AG08396 (cell line): Measurements from ENCODE around the gene AUTS2.
"Not testable (repeated sequence)": the region's sequence is repeated elsewhere in the genome, so short reads cannot be mapped to it uniquely, and the experiment has no call there.

ENCODE experiments used
- DNase-seq: peaks from one replicate; pipeline ENCODE4 v3.0.0; 2012; ENCODE audit warnings: low spot score, mixed read lengths

AUTS2 gene

GRCh38 chr7:70349819-70350218, 751.5 kb downstream of the AUTS2 start:
- DNase-seq = no peak

GRCh38 chr7:70352088-70352487, 753.8 kb downstream of the AUTS2 start:
- no peak for DNase-seq

GRCh38 chr7:70352906-70353305, 754.6 kb downstream of the AUTS2 start:
- DNase-seq = no peak

GRCh38 chr7:70353330-70353945, 755.2 kb downstream of the AUTS2 start:
- DNase-seq = no peak

- DNase-seq = no peak
These were observed 755.7 kb downstream of the AUTS2 start for GRCh38 chr7:70353946-70354335.

GRCh38 chr7:70354409-70355169, 756.3 kb downstream of the AUTS2 start:
- peak; percentile 8 for DNase-seq

GRCh38 chr7:70355198-70356020, 757.1 kb downstream of the AUTS2 start:
- no peak for DNase-seq

GRCh38 chr7:70356085-70356786, 758.0 kb downstream of the AUTS2 start:
- no peak for DNase-seq

GRCh38 chr7:70356787-70357328, 758.6 kb downstream of the AUTS2 start:
- DNase-seq = no peak

- DNase-seq = no peak
These were observed 762.3 kb downstream of the AUTS2 start for GRCh38 chr7:70360557-70360956.

- DNase-seq = no peak
These were observed 763.5 kb downstream of the AUTS2 start for GRCh38 chr7:70361821-70362220.

- not testable (repeated sequence) for DNase-seq
These were observed 766.1 kb downstream of the AUTS2 start for GRCh38 chr7:70364393-70364792.

- DNase-seq = no peak
These were observed 773.4 kb downstream of the AUTS2 start for GRCh38 chr7:70371652-70372051.

GRCh38 chr7:70372768-70373515, 774.7 kb downstream of the AUTS2 start:
- DNase-seq = no peak

- no peak for DNase-seq
These were observed 776.7 kb downstream of the AUTS2 start for GRCh38 chr7:70374772-70375533.

- no peak for DNase-seq
These were observed 778.3 kb downstream of the AUTS2 start for GRCh38 chr7:70376561-70377031.

- no peak for DNase-seq
These were observed 779.7 kb downstream of the AUTS2 start for GRCh38 chr7:70377957-70378356.

- DNase-seq = no peak
These were observed 780.9 kb downstream of the AUTS2 start for GRCh38 chr7:70379210-70379609.

GRCh38 chr7:70380421-70381015, 782.2 kb downstream of the AUTS2 start:
- peak; percentile 17 for DNase-seq
